Gastrocnemius medialis (tissue), 4 donors: ENCODE results near the gene ANKS1B.

Source experiments
- POLR2A ChIP-seq, 2 donors: fragments of 450-650 bp; IDR thresholded peaks; one replicate each; pipeline ENCODE4 v1.6.1; 2017; ENCODE audit warnings: antibody characterized with exemption in 2 of 2, mild to moderate bottlenecking in 2 of 2, moderate library complexity in 2 of 2
- TF ChIP-seq, protein P1 (sequence below), 5 experiments: fragments of 450-650 bp in 3 of 5; fragments of 200-600 bp in 2 of 5; sonication (generic) in 2 of 5; IDR thresholded peaks in 4 of 5; conservative IDR thresholded peaks in 1 of 5; 1 replicate in 4 of 5; 2 replicates in 1 of 5; pipeline ENCODE4 v1.5.1; 2016 to 2019; ENCODE audit warnings: antibody characterized with exemption in 5 of 5, mild to moderate bottlenecking in 3 of 5, moderate library complexity in 3 of 5

DNA sequence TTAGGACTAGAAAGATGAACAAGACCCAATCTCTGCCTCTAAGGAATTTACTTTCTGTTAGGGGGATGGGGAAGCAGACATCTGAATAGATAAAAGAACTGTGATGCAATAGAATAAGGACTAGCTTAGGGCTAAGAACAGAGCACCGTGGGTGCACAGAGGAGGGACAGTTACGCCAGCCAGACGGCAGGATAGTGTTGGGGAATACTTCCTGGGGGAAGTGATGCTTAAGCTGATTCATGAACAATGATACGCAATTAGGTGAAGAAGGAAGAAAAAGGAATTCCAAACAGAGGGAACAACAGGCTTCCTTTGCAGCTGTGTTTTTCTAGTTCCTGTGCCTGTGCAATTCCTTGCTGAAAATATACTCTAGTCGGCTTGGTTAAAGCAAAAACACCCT lies 838.6 kb downstream of the ANKS1B start:
- TF ChIP-seq, protein P1, sequence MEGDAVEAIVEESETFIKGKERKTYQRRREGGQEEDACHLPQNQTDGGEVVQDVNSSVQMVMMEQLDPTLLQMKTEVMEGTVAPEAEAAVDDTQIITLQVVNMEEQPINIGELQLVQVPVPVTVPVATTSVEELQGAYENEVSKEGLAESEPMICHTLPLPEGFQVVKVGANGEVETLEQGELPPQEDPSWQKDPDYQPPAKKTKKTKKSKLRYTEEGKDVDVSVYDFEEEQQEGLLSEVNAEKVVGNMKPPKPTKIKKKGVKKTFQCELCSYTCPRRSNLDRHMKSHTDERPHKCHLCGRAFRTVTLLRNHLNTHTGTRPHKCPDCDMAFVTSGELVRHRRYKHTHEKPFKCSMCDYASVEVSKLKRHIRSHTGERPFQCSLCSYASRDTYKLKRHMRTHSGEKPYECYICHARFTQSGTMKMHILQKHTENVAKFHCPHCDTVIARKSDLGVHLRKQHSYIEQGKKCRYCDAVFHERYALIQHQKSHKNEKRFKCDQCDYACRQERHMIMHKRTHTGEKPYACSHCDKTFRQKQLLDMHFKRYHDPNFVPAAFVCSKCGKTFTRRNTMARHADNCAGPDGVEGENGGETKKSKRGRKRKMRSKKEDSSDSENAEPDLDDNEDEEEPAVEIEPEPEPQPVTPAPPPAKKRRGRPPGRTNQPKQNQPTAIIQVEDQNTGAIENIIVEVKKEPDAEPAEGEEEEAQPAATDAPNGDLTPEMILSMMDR (IDR thresholded peaks at IDR 0.05 in 4 of 5, conservative IDR thresholded peaks at IDR 0.05 in 1 of 5) = no peak
- no peak for TF ChIP-seq POLR2A (IDR thresholded peaks at IDR 0.05)
